HFF-Myc (cell line): ENCODE data around the gene FFAR4.
A peak's percentile ranks its signal among the peaks of the same experiment; 100 is the strongest.
"Not testable (repeated sequence)": the region's sequence is repeated elsewhere in the genome, so short reads cannot be mapped to it uniquely, and the experiment has no call there.

Experiments used
- DNase-seq: peaks from one replicate; pipeline ENCODE4 v3.0.0-alpha.2; 2011; ENCODE audit warnings: low read depth; ENCODE audit errors: extremely low read depth
- H3K4me3 ChIP-seq: replicated peaks from 2 replicates; pipeline ENCODE4 v1.5.1; 2011; ENCODE audit warnings: low read depth, mild to moderate bottlenecking, control low read depth, low read length
- CTCF ChIP-seq: IDR thresholded peaks from 2 replicates; pipeline ENCODE4 v1.5.1; 2012; ENCODE audit warnings: mild to moderate bottlenecking, low read depth, low read length, control low read depth; ENCODE audit errors: missing control alignments

Gene FFAR4

GRCh38 chr10:93566435-93567276 is at the start of gene FFAR4:
Gene FFAR4, plus strand, starts transcription at chr10:93566665. Its CDS starts 56 bp downstream, at chr10:93566721.
- DNase-seq, result no peak
- TF ChIP-seq CTCF, result no peak
- H3K4me3 ChIP-seq, result no peak within 1 kb of the TSS

GRCh38 chr10:93518531-93518930 is 47.9 kb upstream of the FFAR4 start:
- TF ChIP-seq CTCF, result no peak
- no peak overlapping the region for H3K4me3 ChIP-seq
- DNase-seq, result no peak

- no peak for TF ChIP-seq CTCF
- DNase-seq, result no peak
- H3K4me3 ChIP-seq, result no peak overlapping the region
These were observed 31.2 kb upstream of the FFAR4 start for GRCh38 chr10:93535293-93535692.

- DNase-seq, H3K4me3 ChIP-seq: not testable (repeated sequence)
These were observed 25.6 kb upstream of the FFAR4 start for GRCh38 chr10:93540871-93541270.

- H3K4me3 ChIP-seq, result no peak overlapping the region
- DNase-seq, result no peak
- TF ChIP-seq CTCF, result peak; percentile 91
These were observed 24.8 kb upstream of the FFAR4 start for GRCh38 chr10:93541402-93542357.

- DNase-seq, result no peak
- no peak overlapping the region for H3K4me3 ChIP-seq
- no peak for TF ChIP-seq CTCF
These were observed 24.1 kb upstream of the FFAR4 start for GRCh38 chr10:93542358-93542791.

GRCh38 chr10:93546995-93547394 is 19.5 kb upstream of the FFAR4 start:
- DNase-seq, H3K4me3 ChIP-seq: not testable (repeated sequence)
